Type B pancreatic cell (in vitro differentiated cells): Measurements from ENCODE around the gene SPECC1L. TPM values are rescaled to one million over a fixed set of nuclear protein-coding genes. Genes with fewer than 3 reads are reported as not detected.
"Not testable (repeated sequence)": the region's sequence is repeated elsewhere in the genome, so short reads cannot be mapped to it uniquely, and the experiment has no call there.

Source experiments
- DNase-seq: peaks from one replicate; pipeline ENCODE4 v3.0.0; 2021; ENCODE audit warnings: mixed read lengths; ENCODE audit not compliant: unreplicated experiment; ENCODE audit errors: extremely low spot score
- H3K27ac Mint-ChIP-seq: 2 replicates; pipeline ENCODE4 v1.8.0; 2021; ENCODE audit warnings: mild to moderate bottlenecking, mixed read lengths
- H3K27me3 Mint-ChIP-seq: 2 replicates; pipeline ENCODE4 v1.8.0; 2021; ENCODE audit warnings: mixed read lengths
- H3K36me3 Mint-ChIP-seq: 2 replicates; pipeline ENCODE4 v1.8.0; 2021; ENCODE audit warnings: mixed read lengths
- H3K4me1 Mint-ChIP-seq: one replicate; pipeline ENCODE4 v1.8.0; 2021; ENCODE audit warnings: mixed read lengths; ENCODE audit not compliant: unreplicated experiment
- H3K4me3 Mint-ChIP-seq: 2 replicates; pipeline ENCODE4 v1.8.0; 2021; ENCODE audit warnings: mild to moderate bottlenecking, mixed read lengths
- H3K9me3 Mint-ChIP-seq: 2 replicates; pipeline ENCODE4 v1.8.0; 2021; ENCODE audit warnings: mixed read lengths
- total RNA-seq: library from RNA; stranded (reverse); gene quantifications from 2 replicates; pipeline ENCODE4 v1.2.1, GENCODE V29; 2021; ENCODE audit warnings: low replicate concordance
- TF ChIP-seq, protein P1 (sequence below): fragments of 200-600 bp; sonication (generic); conservative IDR thresholded peaks from 2 replicates; pipeline ENCODE4 v1.5.0; 2021; ENCODE audit warnings: antibody characterized with exemption, mild to moderate bottlenecking

Gene SPECC1L
- total RNA-seq, 1 donor from 2014 or later: 89.0 TPM

DNA sequence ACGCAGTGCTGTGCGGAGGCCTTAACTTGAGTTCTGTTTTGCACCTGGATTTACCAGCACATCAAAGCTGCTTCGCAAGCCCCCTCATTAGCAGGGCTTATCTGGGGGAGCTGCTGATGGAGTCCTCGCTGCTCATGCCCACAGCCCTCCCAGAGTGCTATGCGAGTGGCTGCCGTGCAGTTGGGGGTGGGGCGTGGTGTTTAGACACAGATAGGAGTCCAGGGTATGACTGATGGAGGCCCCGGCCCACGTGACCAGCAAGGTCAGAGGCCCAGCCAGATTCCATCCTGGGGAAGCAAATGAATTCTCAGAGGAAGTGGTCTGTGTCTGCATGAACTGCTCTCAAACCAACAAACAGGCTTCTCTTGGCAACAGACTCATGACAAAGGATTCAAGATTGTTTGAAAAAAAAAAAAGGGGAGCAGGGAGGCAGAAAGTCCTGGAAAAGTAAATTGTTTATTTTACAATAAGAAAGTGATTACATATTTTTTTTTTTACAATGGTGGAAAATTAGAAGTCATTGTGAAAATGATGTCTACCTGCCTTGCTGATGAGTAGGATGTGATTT, 6.2 kb upstream of the SPECC1L start:
- not testable (repeated sequence) for H3K9me3 Mint-ChIP-seq, DNase-seq, H3K27ac Mint-ChIP-seq, H3K36me3 Mint-ChIP-seq, H3K27me3 Mint-ChIP-seq
- Mint-ChIP-seq H3K4me3 (peak overlapping the region; percentile 52), H3K4me1 (peaks cover 22% of the 10 kb centered on the region)

DNA sequence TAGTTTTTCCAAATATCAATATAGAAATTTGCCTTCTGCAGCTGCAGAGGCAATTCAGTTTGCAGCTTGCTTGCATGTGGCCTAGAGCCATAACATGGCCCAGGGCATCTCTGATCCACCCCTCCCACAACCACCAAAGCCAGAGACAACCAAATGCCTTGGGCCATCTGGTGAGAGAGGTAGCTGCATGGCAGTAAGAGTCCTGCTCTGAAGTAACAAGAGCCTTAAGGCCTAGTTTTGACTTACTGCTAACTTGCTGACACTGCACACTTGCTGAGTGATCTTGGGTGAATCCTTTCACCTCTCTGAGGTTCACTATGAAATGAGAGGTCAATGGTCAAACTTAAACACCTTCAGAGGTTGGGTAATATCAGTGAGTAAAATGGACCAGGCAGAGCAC, 4.9 kb upstream of the SPECC1L start:
- peaks cover 22% of the 10 kb centered on the region for H3K4me1 Mint-ChIP-seq
- H3K4me3 Mint-ChIP-seq: no peak overlapping the region
- no peak overlapping the region for H3K27ac Mint-ChIP-seq
- TF ChIP-seq, protein P1, sequence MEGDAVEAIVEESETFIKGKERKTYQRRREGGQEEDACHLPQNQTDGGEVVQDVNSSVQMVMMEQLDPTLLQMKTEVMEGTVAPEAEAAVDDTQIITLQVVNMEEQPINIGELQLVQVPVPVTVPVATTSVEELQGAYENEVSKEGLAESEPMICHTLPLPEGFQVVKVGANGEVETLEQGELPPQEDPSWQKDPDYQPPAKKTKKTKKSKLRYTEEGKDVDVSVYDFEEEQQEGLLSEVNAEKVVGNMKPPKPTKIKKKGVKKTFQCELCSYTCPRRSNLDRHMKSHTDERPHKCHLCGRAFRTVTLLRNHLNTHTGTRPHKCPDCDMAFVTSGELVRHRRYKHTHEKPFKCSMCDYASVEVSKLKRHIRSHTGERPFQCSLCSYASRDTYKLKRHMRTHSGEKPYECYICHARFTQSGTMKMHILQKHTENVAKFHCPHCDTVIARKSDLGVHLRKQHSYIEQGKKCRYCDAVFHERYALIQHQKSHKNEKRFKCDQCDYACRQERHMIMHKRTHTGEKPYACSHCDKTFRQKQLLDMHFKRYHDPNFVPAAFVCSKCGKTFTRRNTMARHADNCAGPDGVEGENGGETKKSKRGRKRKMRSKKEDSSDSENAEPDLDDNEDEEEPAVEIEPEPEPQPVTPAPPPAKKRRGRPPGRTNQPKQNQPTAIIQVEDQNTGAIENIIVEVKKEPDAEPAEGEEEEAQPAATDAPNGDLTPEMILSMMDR: no peak
- H3K27me3 Mint-ChIP-seq: no peaks in the 10 kb centered on the region
- no peak for DNase-seq
- no peaks in the 10 kb centered on the region for H3K9me3 Mint-ChIP-seq
- no peaks in the 10 kb centered on the region for H3K36me3 Mint-ChIP-seq

DNA sequence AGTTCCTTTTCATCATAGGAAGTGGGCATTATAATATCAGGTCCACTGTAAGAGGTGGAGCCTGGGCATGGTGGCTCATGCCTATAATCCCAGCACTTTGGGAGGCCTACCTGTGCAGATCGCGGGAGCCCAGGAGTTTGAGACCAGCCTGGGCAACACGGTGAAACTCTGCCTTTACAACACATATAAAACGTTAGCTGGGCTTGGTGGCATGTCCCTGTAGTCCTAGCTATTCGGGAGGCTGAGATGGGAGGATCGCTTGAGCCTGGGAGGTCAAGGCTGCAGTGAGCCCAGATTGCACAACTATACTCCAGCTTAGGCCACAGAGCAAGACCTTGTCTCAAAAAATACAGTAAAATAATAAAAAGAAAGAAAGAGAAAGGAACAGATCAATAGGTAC, 4.1 kb upstream of the SPECC1L start:
- not testable (repeated sequence) for H3K36me3 Mint-ChIP-seq, DNase-seq, H3K4me3 Mint-ChIP-seq, H3K27ac Mint-ChIP-seq, H3K27me3 Mint-ChIP-seq, H3K9me3 Mint-ChIP-seq
- peaks cover 23% of the 10 kb centered on the region for H3K4me1 Mint-ChIP-seq

DNA sequence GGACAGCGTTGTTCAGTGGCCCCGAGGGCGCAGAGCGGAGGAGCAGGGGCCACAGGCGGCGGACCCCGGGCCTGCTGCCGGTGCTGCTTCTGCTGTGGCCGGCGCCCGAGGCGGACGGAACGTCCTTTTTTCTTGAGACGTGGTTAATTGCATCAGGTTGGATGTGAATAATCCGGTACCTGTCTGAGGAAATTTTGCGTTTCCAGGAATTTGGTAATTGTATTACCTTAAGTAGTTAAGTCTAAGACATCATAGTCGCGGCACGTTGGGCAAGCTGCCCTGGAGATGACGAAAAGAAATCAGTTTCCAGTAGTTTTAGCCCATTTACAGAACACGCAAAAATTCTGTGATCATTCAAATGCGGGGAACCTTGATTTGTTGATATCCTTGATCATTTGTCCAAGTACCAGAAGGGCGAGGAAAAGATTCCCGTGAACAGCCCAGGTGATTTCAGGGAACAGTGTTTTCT, 789 bp downstream of the SPECC1L start:
- H3K4me3 Mint-ChIP-seq: peak overlapping the region; percentile 90
- H3K27me3 Mint-ChIP-seq: no peaks in the 10 kb centered on the region

GRCh38 chr22:24273031-24273430, 2.4 kb downstream of the SPECC1L start:
- not testable (repeated sequence) for H3K27ac Mint-ChIP-seq, DNase-seq, H3K9me3 Mint-ChIP-seq, H3K27me3 Mint-ChIP-seq
- Mint-ChIP-seq H3K36me3 (peaks cover 12% of the 10 kb centered on the region), H3K4me3 (peak overlapping the region; percentile 47), H3K4me1 (peaks cover 33% of the 10 kb centered on the region)

More for the DNA sequence above, 789 bp downstream of the SPECC1L start:
- DNase-seq: peak; percentile 8
- peak overlapping the region; percentile 83 for H3K27ac Mint-ChIP-seq
- H3K36me3 Mint-ChIP-seq: peaks cover 4% of the 10 kb centered on the region
- H3K4me1 Mint-ChIP-seq: peaks cover 33% of the 10 kb centered on the region
- no peaks in the 10 kb centered on the region for H3K9me3 Mint-ChIP-seq
- TF ChIP-seq, protein P1: no peak

DNA sequence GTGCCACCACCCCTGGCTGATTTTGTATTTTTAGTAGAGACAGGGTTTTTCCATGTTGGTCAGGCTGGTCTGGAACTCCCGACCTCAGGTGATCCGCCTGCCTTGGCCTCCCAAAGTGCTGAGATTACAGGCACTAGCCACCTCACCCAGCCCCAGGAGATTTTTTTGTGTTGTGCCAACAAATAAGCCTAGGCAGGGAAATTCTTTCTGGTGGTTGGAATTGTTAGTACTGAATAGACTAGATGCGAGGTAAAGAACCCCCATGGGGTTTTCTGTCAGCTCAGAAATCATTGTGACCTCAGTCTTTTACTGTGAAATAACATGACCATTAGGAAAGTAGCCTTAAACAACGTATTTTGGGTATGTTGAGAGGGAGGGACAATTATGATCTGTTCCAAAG, 3.3 kb downstream of the SPECC1L start:
- DNase-seq, H3K9me3 Mint-ChIP-seq, H3K27ac Mint-ChIP-seq, H3K27me3 Mint-ChIP-seq: not testable (repeated sequence)
- H3K36me3 Mint-ChIP-seq: peaks cover 12% of the 10 kb centered on the region
- peaks cover 33% of the 10 kb centered on the region for H3K4me1 Mint-ChIP-seq
- peak overlapping the region; percentile 47 for H3K4me3 Mint-ChIP-seq

DNA sequence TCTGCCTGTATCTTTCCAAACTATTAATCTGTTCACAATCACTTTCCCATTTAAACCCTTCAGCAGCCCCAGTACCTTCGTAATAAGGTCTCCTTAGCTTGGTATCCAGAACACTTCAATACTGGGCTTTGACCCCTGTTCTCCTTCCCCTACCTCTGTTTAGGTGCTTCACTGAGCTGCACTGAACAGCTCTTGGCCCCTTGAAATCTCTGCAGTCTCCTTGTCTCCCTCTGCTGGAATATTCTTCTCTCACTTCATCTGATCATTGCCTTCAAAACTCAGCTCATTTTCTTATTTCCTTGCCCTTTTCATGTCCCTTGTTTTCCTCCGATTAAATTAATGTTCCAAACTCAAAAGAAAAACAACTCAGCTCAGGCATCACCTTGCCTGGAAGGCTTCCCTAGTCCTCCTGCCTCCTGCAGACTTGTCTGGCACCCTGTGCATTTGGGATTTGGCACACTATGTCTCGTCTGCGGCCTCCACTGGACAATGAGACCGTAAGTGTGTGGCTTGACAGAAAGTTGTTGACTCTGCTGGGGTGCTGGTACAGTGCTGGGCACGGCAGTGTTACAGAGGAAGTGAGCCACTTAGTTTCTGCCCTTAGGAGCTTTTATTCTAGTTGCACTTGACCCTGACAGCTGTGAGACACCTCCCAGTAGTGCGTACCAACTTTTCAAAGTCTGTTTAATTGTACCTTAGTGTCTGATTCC, 4.2 kb downstream of the SPECC1L start:
- TF ChIP-seq, protein P1: peak; percentile 32
- H3K4me3 Mint-ChIP-seq: peak overlapping the region; percentile 70
- H3K27ac Mint-ChIP-seq: peak overlapping the region; percentile 54
- not testable (repeated sequence) for DNase-seq, H3K9me3 Mint-ChIP-seq, H3K27me3 Mint-ChIP-seq
- peaks cover 12% of the 10 kb centered on the region for H3K36me3 Mint-ChIP-seq
- H3K4me1 Mint-ChIP-seq: peaks cover 33% of the 10 kb centered on the region

DNA sequence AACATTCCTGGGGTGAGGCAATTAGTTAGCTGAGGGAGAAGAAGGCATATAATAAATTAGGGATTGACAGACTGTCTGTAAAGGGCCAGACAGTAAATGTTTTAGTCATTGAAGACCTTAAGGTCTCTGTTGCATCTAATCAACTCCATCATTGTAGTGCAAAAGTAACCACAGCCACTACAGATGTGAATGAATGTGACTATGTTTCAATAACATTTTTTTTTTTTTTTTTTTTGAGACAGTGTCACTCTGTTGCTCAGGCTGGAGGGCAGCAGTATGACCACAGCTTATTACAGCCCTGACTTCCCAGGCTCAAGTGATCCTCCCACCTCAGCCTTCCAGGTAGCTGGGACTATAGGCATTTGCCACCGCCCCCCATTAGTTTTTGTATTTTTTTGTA, 9.7 kb downstream of the SPECC1L start:
- not testable (repeated sequence) for DNase-seq, H3K27me3 Mint-ChIP-seq, H3K9me3 Mint-ChIP-seq, H3K4me3 Mint-ChIP-seq
- H3K27ac Mint-ChIP-seq: peak overlapping the region; percentile 66
- H3K4me1 Mint-ChIP-seq: peaks cover 25% of the 10 kb centered on the region
- peaks cover 30% of the 10 kb centered on the region for H3K36me3 Mint-ChIP-seq
